ENCODE measurements around the gene ARFGAP1.
"Not testable (repeated sequence)": the region's sequence is repeated elsewhere in the genome, so short reads cannot be mapped to it uniquely, and the experiment has no call there.

The ARFGAP1 gene

DNA sequence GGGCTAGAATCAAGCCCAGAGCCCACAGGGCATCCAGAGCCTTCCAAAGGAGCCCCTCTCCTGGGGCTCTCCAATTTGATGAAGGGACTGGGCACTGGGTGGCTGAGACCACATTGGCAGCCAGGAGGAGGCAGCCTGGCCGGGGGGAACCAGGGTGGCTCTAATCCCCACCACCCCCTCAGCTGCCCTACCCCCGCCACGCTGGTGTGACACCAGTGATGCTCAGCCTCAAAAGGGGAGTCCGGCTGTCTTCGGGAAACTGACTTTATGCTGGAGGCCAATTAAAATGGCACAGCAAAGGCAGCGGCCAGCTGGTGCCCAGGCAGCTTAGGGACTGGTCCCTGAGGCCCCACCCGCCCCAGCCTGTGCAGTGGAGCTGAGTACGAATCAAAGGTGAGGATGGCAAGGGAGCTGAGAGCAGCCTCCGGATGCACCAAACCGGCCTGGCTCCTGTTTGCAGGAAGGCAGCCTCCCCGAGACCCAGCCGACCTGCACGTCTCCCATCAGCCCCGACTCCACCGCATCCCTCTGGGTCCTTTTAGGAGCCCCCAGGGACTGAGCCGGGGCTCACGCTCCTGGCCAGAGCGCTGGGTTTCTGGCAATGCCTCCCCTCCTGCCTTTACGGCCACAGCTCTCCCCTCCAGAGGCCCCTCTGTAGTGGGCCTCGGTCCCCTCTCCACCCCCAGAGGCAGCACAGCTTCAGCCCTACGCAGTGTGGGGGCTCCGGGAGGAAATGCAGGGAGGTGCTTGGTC lies 60.1 kb downstream of the ARFGAP1 start:
- DNase-seq (ENCODE audit: low read depth in 3 of 3): no peak

DNA sequence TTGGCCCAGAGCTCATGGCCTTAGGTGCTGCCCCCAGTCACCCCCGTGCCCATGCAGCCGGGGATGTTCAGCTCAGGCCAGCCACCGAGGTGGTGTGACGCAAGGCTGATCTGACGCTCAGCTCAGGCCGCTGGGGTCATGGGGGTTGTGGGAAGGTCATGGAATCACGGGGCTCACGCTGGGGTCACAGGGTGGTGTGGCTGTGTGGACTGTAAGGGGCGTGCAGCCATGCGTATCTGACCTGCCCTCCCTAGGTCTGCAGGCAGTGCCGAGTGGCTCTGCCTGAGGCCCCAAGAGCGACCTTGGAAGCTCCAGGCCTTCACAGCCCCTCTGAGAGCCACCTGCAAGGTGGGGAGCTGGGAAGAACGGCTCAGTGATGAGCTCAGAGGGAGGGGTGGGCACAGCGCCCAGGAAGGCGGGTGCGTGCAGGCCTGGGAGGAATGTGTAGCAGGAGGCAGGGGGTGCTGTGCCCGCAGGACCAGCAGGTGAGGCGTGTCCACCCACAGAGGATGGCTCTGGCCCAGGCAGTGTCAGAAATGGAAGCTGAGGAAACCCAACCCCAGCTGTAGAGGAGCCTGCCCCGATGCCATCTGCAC lies 60.7 kb downstream of the ARFGAP1 start:
- DNase-seq (ENCODE audit: low read depth in 3 of 3): no peak

- DNase-seq (ENCODE audit: low read depth in 3 of 3): no peak
Measured at GRCh38 chr20:63334356-63334755, 61.7 kb downstream of the ARFGAP1 start.

GRCh38 chr20:63335060-63335459 lies 62.4 kb downstream of the ARFGAP1 start:
- DNase-seq (ENCODE audit: low read depth in 3 of 3): not testable (repeated sequence)

DNA sequence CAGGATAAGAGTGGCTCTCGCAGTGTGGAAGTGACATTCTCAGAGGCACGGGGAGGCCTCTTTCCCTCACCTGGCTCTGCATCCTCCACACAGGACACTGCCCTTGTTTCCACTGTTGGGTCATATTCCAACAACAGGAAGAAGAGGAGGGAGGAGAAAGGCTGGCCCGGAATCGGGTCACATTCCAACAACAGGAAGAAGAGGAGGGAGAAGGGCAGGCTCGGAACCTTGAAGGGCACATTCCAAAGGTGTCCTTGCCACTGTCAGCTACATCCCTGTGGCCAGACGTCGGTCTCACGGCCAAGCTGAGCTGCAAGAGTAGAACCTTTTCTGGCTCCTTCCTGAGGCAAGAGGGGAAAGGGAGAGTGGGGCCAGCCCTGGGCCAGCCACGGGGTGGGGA lies 63.1 kb downstream of the ARFGAP1 start:
- DNase-seq (ENCODE audit: low read depth in 3 of 3): no peak

GRCh38 chr20:63336232-63336752 lies 63.7 kb downstream of the ARFGAP1 start:
- DNase-seq (ENCODE audit: low read depth in 3 of 3): no peak

DNA sequence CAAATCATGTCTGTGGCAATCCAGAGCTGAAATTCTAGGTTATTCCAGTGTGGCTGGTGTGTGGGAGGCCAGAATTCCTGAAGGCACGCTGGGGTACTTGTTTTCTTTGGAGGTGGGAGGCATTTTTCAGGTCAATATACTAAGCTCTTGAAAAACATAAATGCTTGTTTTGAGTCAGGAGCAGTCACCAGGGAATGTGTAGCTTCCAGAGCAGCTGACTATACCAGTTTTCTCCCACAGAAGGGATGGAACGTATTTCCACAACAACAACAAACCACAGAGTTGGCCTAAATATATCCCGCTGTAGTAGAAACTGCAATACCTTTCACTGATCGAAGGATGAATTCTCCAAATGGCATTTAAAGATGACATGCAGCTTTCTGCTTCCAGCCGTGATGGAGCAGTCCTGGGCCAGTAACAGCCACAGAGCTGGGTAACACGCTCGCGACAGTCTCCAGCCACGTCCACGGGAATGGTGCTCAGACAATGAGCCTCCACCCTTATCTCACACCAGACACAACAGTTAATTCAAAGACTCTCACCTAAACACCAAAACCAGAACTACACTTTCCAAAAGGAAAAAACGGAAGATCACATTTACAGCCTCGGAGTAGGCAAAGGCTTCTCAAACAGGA lies 65.3 kb downstream of the ARFGAP1 start:
- no peak for DNase-seq (ENCODE audit: low read depth in 3 of 3)
